HG03066 (cell line): ENCODE data around the gene PLEKHA3.
"Not testable (repeated sequence)": the region's sequence is repeated elsewhere in the genome, so short reads cannot be mapped to it uniquely, and the experiment has no call there.

Experiments used
- ATAC-seq: cut with Tn5 transposase; IDR thresholded peaks from one replicate; pipeline ENCODE4 v1.9.1; 2021; ENCODE audit warnings: low read depth; ENCODE audit not compliant: unreplicated experiment

Gene PLEKHA3

DNA sequence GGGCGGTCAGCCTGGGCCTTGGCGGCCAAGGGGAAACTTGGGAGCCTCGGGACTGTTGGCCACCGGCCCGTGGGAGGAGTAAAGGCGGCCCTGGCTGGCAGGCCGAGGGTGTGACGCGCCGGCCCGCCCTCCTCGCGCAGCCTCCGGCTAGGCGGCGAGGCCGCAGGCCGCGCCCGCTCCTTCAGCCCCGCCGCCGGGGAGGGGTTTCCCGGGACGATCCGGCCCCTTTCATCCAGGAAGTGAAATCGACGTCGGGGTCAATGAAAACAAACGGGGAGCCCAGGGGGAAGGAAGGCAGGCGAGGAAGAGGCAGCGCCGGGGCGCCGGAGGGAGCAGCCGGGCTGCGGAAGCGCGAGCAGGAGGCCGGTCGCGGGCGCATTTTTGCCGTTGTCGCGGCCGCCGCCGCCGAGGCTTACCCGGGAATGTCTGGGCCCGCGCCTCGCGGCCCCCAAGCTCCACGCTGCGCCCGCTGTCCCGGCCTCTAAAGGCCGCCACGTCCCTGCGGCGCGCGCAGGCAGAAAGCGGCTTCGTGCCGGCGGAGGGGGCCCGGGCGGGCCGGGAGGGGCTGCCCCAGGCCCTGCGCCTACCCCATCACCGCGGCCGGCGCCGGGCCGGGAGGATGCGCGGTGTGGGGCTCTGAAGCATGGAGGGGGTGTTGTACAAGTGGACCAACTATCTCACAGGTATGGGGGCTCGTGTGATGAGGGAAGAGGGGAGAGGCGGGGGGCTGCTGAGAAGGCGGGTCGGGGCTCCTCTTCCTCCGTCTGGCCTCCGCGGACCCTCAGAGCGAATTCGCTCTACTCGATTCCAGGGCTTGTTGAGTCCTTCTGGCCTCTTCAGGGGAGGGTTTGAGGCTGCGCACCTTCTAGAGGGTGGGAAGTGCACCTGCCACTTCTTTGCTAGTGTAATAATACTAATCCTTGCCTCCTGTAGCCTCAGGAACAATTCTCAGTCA is at the start of gene PLEKHA3:
Gene PLEKHA3 (plus strand): TSS at position 231 of the 955 bp plus-strand sequence. CDS start 413 bp downstream, at position 644.
- ATAC-seq, result peak; percentile 55

DNA sequence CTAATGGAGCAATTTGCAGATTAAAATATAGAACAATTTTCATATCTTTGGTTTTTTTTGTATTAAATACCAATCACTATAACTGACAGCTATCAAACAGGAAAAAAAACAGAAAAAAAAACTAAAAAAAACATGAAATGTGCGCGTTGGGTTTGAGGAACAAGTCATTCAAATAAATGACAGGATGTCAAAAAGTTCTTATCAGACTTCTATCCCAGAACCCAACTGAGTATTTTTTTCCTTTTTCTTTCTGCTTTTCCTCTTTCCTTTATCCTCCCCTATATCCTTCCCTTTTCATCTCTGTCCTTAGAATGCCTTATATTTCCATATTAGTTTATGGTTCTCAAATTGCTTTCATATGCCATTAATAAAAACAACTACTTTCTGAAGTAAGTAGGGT is 43.6 kb upstream of the PLEKHA3 start:
- no peak for ATAC-seq

GRCh38 chr2:178441426-178441825 is 38.8 kb upstream of the PLEKHA3 start:
- no peak for ATAC-seq

- no peak for ATAC-seq
Measured at GRCh38 chr2:178448968-178449661, 31.1 kb upstream of the PLEKHA3 start.

DNA sequence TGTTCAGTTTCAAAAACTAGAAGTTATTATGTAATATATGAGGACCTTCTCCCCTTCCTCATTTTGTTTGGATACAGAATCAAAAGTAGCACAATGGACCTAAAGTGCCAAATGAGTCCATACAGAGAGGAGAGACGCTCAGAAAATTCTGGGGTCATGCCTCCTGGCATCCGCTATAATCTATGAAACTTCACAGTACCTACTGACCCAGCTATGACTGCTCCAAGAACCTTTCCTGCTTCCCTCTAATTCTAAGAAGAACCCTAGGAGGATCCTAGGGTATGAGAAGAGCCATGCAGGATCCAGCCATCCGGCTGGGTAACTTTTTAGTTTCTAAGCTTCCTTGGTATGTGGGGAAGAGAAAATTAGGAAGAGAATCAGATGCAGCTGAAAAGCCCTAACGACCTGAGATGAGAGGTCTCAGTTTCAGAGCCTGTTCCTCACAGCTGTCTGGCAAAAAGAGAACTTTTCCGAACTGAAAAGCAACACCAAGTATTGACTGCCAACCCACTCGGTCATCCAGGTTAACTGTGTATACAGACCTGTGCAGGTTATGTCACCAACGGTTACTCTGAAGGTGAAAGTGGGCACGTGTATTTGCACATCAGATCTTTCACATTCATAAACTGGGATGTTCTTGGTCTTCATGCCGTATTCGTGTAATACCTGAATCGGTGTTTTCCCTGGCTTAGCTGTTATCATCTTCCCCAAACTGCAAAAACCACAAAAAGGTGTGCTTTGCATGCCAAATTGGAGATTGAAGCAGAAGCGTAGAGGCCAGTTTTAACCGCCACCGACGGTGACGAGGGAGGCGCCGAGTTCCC is 30.3 kb upstream of the PLEKHA3 start:
- ATAC-seq, result no peak

DNA sequence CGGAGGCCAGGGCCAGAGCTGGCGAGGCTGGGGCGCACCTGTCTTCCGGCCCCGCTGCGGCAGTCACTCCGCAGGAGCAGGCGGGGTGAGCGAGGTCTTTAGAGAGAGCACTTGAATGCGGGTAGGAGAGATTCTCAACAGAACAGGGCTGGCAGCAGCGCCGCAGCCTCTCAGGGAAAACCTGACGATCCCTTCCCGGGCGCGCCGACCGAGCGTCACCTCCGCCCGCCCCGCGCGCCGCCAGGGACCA is 29.8 kb upstream of the PLEKHA3 start:
- peak; percentile 41 for ATAC-seq

DNA sequence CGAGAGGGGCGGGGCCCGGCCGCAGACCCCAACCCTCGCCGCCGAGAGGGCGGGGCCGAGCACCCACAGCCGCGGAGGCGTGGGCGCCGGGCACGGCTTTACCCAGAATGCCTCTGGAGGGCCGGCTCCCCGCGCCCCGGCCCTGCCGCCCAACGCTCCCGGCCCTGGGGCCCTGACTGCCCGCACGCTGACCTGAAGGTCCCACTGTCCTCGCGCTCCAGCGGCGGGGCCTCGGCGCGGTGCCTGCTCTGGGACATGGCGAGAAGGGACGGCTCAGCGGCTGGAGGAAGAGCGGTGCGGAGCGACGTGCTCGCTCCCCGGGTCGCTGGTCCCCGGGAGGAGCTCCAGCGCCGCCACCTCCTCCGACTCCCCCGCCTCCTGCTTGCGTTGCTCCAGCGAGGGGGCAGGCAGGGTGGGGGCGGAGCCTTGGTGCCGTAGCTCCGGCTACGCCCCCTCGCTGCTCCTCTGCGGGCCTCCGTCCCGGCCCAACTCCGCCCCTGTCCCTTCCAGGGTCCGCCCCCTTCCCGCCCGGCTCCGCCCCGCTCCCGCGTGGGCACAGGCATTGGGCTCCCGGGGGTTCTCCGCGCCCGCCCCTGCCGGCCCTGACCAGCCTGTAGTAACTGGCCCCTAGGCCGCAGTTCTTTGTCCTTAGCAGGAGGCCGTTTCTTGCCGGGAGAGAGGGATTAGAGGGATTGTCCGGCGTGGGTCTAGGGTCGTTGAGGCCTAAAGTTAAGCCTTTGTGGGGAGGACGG is 29.3 kb upstream of the PLEKHA3 start, which contains the start of the genes PJVK and PRKRA:
Gene PJVK (plus strand): TSS at position 605 of the 752 bp plus-strand sequence. CDS start 2,032 bp downstream, outside the sequence.
Gene PRKRA (minus strand): TSS at position 402 of the 752 bp plus-strand sequence. CDS start 145 bp downstream, at position 257.
- ATAC-seq, result peak; percentile 81

DNA sequence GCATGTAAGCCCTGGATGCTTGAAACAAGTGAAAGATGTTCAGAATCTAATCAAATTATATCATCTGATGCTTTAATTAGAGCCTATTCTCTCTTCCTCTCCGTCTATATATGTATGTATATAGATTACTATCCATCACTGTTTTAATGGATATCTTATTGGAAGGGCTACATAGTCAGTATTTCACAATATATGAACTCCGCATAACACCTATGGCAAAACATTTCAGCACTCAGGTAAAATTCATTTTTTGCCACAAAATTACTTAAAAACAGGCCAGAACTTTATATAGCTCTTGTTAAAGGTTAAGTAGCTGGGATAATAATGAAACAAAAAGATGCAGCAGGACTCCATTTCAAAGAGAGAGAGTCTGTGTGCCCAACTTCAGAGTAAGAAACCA is 27.9 kb upstream of the PLEKHA3 start:
- no peak for ATAC-seq

- ATAC-seq, result no peak
Measured at GRCh38 chr2:178452870-178453269, 27.4 kb upstream of the PLEKHA3 start.

DNA sequence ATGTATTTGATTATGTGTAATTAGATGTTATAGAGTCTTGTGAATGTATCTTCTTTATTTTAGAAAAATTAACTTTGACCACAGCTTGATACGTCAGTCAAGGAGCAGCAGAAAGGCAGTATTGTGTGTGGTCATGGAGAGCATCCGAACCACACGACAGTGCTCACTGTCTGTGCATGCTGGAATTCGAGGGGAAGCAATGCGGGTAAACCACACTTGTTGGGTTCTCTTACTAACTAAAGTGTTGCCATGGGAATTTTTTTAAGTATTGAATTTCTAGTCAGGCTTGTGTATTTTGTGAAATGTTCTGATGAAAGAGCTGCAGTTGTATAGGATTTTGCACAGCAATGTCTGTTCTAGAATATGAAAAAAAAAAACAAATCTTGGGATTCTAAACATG is 24.3 kb upstream of the PLEKHA3 start:
- ATAC-seq, result no peak

DNA sequence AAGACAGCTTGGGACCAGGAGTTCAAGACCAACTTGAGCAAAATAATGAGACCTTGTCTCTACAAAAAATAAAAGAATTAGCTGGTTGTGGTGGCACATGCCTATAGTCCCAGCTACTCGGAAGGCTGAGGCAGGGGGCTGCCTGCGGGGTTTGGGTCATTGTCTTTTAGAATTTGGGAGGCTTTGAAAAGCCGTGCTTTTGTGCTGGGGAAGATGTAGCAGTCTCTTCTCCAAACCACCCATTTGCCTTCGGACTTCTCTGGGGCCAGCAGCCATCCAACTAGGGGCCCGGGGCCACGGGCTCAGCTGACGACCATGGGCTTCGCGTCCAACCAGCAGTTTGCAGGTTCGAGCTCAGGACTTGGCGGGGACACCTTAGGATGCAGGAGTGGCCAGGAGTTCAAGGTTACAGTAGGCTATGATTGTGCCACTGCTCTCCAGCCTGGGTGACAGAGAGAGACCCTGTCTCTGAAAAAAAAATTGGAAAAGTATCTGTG is 22.8 kb upstream of the PLEKHA3 start:
- no peak for ATAC-seq

DNA sequence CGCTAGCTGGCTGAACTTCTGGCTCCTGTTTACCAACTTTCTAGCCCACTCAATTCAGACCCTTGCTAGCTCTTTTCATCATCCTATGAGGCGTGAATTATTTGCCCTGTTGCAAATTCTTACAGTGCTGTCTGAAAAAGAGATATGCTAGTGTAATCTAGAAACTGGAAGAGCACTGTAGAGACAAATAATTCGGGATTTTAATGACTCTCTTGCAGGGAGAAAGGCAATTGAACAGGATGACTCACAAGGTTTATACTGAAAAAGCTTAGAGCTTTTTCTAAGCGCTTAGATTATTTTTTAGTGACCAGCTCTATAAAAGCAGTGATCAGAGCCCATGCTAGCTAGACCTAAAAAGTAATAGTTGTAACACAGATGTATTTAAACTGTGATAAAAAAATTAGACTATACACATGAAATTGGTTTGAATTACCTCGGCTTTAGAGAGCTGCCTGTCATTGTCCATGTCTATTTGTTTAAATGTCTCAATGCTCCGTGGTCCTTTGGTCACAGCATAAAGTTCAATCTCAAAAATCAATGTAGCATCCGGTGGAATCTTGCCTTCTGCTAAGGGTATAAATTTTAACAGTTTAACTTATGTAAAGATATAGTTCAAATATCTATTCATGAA is 10.9 kb upstream of the PLEKHA3 start:
- ATAC-seq, result no peak

DNA sequence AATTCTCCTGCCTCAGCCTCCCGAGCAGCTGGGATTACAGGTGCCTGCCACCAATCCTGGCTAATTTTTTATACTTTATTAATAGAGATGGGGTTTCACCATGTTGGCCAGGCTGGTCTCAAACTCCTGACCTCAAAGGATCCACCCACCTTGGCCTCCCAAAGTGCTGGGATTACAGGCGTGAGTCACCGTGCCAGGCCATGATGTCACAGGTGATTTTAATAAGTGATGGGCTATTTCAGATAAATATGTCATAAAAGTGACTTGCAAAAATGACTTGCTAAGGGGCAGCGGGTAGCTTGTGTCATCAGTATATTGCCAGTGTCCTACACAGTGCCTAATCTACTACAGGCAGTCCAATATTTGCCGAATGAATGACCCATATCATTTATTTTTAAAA is 8.9 kb upstream of the PLEKHA3 start:
- ATAC-seq, result not testable (repeated sequence)

DNA sequence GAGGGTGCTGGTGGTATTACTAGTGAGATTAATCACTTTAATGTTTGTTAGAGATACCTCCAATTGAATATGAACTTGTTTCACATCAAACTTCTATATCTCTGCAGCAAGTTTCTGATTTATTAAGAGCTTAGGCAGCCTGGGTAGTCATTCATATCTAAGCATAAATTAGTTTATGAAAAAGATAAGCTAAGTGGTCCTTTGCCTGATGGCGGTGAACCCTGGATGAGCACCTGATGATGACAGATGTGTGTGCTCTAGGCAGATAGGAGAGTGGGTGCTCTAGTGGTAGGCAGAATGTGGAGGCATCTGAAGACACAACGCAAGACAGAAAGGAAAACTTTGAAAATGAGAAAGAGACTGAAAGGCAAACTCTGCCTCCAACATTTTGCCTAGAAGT is 6.9 kb upstream of the PLEKHA3 start:
- ATAC-seq, result no peak

- no peak for ATAC-seq
Measured at GRCh38 chr2:178473931-178474330, 6.3 kb upstream of the PLEKHA3 start.

- ATAC-seq, result no peak
Measured at GRCh38 chr2:178474560-178474959, 5.7 kb upstream of the PLEKHA3 start.

- no peak for ATAC-seq
Measured at GRCh38 chr2:178476477-178476876, 3.8 kb upstream of the PLEKHA3 start.

DNA sequence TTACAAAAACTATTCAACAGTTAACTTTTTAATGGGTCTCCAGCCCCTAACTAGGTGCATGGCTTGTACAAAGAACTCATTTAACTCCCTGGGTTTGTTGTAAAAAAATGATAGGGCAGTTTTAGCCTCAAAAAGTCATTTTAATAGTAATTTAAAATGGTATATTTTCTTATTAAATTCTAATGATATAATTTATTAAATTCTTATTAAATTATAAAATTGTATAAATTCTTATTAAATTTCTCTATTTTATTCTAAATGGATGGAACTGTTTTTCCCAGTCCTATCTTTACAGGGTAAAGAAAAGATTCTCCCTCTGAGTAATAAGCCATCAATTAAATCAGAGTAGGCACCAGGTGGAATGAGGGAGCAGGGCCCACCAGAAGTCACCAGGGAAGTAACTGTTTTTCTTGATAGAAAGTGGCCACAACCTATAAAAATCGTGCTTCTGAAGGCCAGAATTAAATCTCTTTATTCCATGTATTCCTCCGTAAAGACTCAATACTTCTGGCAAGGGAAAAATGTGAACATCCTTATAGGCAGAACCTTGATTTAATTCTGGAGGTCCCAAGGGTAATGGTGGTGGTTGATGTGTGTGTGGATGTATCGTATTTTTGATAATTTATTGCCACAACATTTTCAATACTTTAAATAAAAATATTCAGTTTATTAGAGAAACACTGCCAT is 2.7 kb upstream of the PLEKHA3 start:
- ATAC-seq, result no peak

DNA sequence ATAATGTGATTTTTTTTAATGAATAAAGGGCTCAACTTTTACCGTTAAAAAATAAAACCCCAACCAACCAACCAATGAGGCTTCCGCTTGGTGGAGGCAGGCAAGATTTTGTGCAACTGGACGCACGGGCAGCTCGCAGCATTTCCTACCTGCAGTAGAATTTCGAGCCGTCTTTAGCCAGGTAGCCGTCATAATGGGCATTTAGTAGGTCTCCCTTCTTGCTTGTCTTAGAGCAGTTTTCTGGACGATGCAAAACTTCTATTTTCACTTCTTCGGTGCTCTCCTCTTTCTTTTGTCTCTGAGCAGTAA is 2.2 kb upstream of the PLEKHA3 start:
- ATAC-seq, result peak; percentile 4
